Hepatocyte (in vitro differentiated cells): ENCODE measurements around the gene PGPEP1.

Experiments
- EZH2phosphoT487 ChIP-seq: fragments of 200-600 bp; sonication (generic); IDR thresholded peaks from one replicate; pipeline ENCODE4 v1.6.1; 2018; ENCODE audit warnings: antibody characterized with exemption, mild to moderate bottlenecking, low read depth, moderate library complexity; ENCODE audit not compliant: unreplicated experiment, severe bottlenecking
- TF ChIP-seq, protein P1 (sequence below): fragments of 200-600 bp; sonication (generic); IDR thresholded peaks from 2 replicates; pipeline ENCODE4 v1.5.1; 2016; ENCODE audit warnings: antibody characterized with exemption, mild to moderate bottlenecking; ENCODE audit not compliant: poor library complexity

GRCh38 chr19:18344582-18344950 lies 4.2 kb downstream of the PGPEP1 start:
- TF ChIP-seq, protein P1, sequence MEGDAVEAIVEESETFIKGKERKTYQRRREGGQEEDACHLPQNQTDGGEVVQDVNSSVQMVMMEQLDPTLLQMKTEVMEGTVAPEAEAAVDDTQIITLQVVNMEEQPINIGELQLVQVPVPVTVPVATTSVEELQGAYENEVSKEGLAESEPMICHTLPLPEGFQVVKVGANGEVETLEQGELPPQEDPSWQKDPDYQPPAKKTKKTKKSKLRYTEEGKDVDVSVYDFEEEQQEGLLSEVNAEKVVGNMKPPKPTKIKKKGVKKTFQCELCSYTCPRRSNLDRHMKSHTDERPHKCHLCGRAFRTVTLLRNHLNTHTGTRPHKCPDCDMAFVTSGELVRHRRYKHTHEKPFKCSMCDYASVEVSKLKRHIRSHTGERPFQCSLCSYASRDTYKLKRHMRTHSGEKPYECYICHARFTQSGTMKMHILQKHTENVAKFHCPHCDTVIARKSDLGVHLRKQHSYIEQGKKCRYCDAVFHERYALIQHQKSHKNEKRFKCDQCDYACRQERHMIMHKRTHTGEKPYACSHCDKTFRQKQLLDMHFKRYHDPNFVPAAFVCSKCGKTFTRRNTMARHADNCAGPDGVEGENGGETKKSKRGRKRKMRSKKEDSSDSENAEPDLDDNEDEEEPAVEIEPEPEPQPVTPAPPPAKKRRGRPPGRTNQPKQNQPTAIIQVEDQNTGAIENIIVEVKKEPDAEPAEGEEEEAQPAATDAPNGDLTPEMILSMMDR, result no peak
- no peak for TF ChIP-seq EZH2phosphoT487
